Gastrocnemius medialis (tissue), 4 donors: ENCODE data around the gene EPHB4.

ENCODE experiments used
- CTCF ChIP-seq, 5 experiments: fragments of 450-650 bp in 3 of 5; fragments of 200-600 bp in 2 of 5; sonication (generic) in 2 of 5; IDR thresholded peaks in 4 of 5; conservative IDR thresholded peaks in 1 of 5; 1 replicate in 4 of 5; 2 replicates in 1 of 5; pipeline ENCODE4 v1.5.1; 2016 to 2019; ENCODE audit warnings: antibody characterized with exemption in 5 of 5, mild to moderate bottlenecking in 3 of 5, moderate library complexity in 3 of 5
- POLR2A ChIP-seq, 2 donors: fragments of 450-650 bp; IDR thresholded peaks; one replicate each; pipeline ENCODE4 v1.6.1; 2017; ENCODE audit warnings: antibody characterized with exemption in 2 of 2, mild to moderate bottlenecking in 2 of 2, moderate library complexity in 2 of 2

- no peak for TF ChIP-seq POLR2A (IDR thresholded peaks at IDR 0.05)
- TF ChIP-seq CTCF (IDR thresholded peaks at IDR 0.05 in 4 of 5, conservative IDR thresholded peaks at IDR 0.05 in 1 of 5) = no peak
Observed at GRCh38 chr7:100752994-100753393, 74.3 kb downstream of the EPHB4 start.
